Endometrial microvascular endothelial cells (primary cell): ENCODE data around the gene CBFA2T2. TPM values are rescaled to one million over a fixed set of nuclear protein-coding genes. Genes with fewer than 3 reads are reported as not detected.

Source experiments
- in situ Hi-C: cut with HindIII; loops from 2 replicates; pipeline ENCODE4 v1.10.0; 2017; ENCODE audit warnings: low sequenced_read_pairs, low pct_unique_long_range_greater_than_20kb; ENCODE audit errors: inconsistent ontology term
- total RNA-seq: library from RNA; depleted of rRNA; stranded (reverse); fragments of >200 nt; gene quantifications from one replicate; pipeline ENCODE4 v1.2.3, GENCODE V29; 2015; ENCODE audit errors: inconsistent ontology term

CBFA2T2 gene
- total RNA-seq, 1 donor from 2014 or later: 5.4 TPM

GRCh38 chr20:33656010-33656782 lies 166.3 kb downstream of the CBFA2T2 start:
- in situ Hi-C loops: no loop called here

GRCh38 chr20:33656783-33657703 lies 167.1 kb downstream of the CBFA2T2 start:
- in situ Hi-C loops: no loop called here

GRCh38 chr20:33657704-33658095 lies 167.8 kb downstream of the CBFA2T2 start:
- in situ Hi-C loops: no loop called here

- in situ Hi-C loops: no loop called here
These were observed 168.6 kb downstream of the CBFA2T2 start for GRCh38 chr20:33658510-33658909.

GRCh38 chr20:33658929-33659328 lies 169.0 kb downstream of the CBFA2T2 start:
- in situ Hi-C loops: no loop called here

GRCh38 chr20:33659341-33660034 lies 169.6 kb downstream of the CBFA2T2 start:
- in situ Hi-C loops: no loop called here

- in situ Hi-C loops: no loop called here
These were observed 170.3 kb downstream of the CBFA2T2 start for GRCh38 chr20:33660035-33660684.

- in situ Hi-C loops: no loop called here
These were observed 170.8 kb downstream of the CBFA2T2 start for GRCh38 chr20:33660685-33661058.

- in situ Hi-C loops: no loop called here
These were observed 172.3 kb downstream of the CBFA2T2 start, which contains the start of gene C20orf144 for GRCh38 chr20:33662172-33662571. TSS of gene C20orf144 (plus strand) at chr20:33662327. CDS start at chr20:33662346, 19 bp downstream.

GRCh38 chr20:33663161-33664084 lies 173.5 kb downstream of the CBFA2T2 start:
- in situ Hi-C loops: no loop called here

GRCh38 chr20:33664085-33664761 lies 174.3 kb downstream of the CBFA2T2 start:
- in situ Hi-C loops: no loop called here

- in situ Hi-C loops: no loop called here
These were observed 174.9 kb downstream of the CBFA2T2 start for GRCh38 chr20:33664762-33665144.

GRCh38 chr20:33666293-33667244 lies 176.7 kb downstream of the CBFA2T2 start, which contains the start of gene ACTL10:
TSS of gene ACTL10 (plus strand) at chr20:33666943. CDS start at chr20:33667498, 555 bp downstream.
- in situ Hi-C loops: no loop called here

- in situ Hi-C loops: no loop called here
These were observed 177.4 kb downstream of the CBFA2T2 start for GRCh38 chr20:33667245-33667675.

GRCh38 chr20:33667676-33668465 lies 178.0 kb downstream of the CBFA2T2 start:
- in situ Hi-C loops: no loop called here
